HG03342 (cell line): ENCODE data around the gene SNX32.

Experiments used
- ATAC-seq: cut with Tn5 transposase; IDR thresholded peaks from one replicate; pipeline ENCODE4 v1.9.1; 2021; ENCODE audit warnings: mild to moderate bottlenecking, moderate library complexity; ENCODE audit not compliant: unreplicated experiment

The SNX32 gene

GRCh38 chr11:65796726-65797601, 36.8 kb upstream of the SNX32 start:
- no peak for ATAC-seq

DNA sequence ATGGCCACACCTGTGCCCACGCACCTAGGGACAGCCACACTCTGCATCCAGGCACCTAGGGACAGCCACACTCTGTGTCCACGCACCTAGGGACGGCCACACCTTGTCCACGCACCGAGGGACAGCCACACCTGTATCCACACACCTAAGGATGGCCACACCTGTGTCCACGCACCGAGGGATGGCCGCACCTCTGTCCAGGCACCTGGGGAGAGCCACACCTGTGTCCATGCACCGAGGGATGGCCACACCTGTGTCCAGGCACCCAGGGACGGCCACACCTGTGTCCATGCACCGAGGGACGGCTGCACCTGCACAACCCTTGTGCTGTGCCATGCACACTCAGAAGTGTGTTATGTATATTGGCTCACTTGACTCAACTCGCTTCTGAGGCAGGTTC, 36.1 kb upstream of the SNX32 start:
- no peak for ATAC-seq

- no peak for ATAC-seq
Observed at GRCh38 chr11:65798882-65799281, 34.9 kb upstream of the SNX32 start.

DNA sequence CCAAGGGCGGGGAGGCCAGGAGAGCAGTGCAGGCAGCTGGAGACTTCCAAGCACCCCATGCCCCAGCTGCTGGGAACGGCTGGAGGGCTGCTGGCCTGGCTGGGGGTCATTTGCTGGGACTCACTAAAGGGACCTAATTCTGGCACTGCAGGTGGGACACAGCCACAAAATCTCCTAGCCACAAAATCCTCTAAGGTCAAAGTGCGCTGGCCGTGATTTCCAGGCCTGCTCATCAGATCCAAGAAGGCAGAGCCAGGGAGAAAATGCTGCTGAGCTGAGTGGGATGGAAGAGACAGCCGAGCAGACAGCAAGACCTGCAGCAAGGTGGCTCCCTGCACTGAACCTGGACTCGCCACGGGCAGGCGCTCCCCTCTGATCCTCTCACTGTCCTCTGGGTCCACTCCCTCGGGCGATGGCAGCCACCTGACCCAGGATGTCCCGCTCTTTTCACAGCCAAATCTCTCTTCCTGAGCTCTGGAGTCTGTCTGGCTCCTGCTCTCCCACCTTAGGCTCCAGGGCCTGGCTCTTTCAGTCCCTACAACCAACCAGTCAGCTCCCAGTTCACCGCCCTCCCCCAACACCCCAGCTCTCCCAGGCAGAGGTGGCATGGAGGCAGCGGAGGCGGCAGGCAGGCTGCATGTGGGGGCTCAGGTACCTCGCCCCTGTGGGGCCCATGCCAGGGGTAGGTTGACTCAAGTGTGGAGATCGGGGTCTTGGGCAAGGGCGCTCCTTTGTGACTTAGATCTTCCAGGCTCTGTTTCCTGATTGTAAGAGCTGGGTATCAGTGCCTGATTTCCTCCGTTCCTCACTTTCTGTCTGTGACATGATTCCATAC, 32.4 kb upstream of the SNX32 start:
- no peak for ATAC-seq

GRCh38 chr11:65802841-65803240, 30.9 kb upstream of the SNX32 start:
- ATAC-seq: peak; percentile 55

- no peak for ATAC-seq
Observed at GRCh38 chr11:65803797-65804492, 29.8 kb upstream of the SNX32 start.

GRCh38 chr11:65806979-65807378, 26.8 kb upstream of the SNX32 start:
- ATAC-seq: no peak

DNA sequence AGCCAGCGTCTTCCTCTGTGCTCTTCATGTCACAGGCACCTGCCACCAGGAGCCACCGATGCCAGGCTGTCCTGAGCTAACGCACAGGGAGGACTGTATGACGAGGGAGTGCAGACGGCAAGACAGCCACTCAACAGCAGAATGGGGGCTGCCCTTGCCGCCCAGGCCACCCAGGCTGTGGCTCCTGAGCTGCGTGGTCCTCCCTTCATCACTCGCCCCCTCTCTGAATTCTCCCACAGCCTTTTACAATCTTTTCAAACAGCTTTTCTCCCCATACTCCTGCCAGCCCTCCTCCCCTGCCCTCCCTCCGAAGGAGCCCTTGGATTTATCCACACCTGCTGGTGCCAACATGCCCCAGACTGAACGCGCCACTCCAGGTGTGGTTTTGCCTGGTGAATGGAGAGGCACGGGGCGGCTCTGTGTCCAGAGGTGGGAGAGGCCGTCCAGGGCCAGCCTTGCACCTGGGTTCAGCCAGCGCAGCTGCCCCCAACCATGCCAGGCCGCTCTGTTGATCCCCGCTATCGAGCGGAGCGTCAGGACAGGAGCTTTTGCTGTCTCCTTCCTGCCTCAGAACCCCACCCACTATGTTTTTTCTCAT, 24.9 kb upstream of the SNX32 start:
- ATAC-seq: no peak

- ATAC-seq: no peak
Observed at GRCh38 chr11:65809496-65809895, 24.3 kb upstream of the SNX32 start.

DNA sequence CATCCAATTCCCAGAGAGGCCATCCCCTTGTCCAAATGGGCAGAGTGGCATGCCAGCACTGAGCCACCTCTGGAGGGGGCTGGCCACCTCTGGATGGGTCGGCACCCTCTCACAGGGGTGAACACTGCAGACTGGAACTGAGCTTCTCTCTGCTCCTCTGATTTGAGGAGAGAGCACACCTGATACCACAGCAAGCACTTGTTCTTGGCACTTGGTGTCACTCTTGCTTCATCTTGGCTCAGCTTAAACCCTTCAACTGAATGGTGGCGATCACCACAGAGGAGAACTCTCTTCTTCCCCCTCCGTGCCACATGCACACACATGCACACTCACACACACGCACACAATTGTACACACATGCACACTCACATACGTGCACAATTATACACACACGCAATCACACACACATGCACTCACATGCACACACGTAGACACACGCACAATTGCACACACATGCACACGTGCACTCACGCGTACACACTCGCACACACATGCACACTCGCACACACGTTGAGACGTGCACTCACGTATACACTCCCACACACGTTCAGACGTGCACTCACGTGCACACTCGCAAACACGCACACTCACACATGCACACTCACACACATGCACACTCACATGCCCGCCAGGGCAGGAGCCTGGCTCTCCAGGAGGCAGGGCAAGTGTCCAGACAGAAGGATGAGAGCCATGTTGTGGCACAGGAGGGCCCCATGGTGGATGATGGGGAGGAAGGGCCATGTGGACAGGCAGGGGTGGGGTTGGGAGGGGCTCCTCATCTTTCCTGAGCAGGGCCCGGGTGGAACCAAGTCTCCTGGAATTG, 23.5 kb upstream of the SNX32 start:
- ATAC-seq: no peak

DNA sequence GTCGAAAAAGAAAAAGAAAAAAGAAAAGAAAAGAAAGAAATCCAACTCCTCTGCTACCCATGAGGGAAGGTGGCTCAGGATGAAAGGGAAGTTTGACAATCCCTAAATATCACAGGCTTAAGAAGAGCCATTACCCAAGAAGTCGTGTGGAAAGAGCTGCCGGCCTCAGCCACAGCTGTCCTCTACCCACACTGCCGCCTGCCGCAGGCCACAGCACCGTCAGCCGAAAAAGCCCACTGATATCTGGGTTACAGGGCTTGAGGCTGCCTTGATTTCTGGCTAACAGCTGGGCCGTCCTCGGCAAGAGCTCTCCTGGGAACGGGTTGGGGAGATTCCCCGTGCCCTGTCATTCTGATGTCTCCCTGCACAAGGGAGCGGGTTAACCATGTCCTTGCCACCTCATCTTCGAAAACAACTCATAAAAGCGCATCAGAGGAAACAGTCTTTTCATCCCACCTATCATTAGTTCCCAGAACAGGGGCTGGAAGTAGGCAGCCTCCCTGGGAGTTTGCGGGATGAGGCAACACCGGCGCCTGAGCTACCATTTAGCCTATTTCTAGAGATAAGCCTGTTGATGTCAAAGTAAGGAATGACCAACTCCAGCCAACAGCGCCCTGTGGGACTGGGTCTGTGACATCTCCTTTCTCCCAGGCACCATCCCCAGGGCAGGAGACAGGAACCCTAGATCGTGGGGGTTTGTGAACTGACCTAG, 21.8 kb upstream of the SNX32 start:
- no peak for ATAC-seq

DNA sequence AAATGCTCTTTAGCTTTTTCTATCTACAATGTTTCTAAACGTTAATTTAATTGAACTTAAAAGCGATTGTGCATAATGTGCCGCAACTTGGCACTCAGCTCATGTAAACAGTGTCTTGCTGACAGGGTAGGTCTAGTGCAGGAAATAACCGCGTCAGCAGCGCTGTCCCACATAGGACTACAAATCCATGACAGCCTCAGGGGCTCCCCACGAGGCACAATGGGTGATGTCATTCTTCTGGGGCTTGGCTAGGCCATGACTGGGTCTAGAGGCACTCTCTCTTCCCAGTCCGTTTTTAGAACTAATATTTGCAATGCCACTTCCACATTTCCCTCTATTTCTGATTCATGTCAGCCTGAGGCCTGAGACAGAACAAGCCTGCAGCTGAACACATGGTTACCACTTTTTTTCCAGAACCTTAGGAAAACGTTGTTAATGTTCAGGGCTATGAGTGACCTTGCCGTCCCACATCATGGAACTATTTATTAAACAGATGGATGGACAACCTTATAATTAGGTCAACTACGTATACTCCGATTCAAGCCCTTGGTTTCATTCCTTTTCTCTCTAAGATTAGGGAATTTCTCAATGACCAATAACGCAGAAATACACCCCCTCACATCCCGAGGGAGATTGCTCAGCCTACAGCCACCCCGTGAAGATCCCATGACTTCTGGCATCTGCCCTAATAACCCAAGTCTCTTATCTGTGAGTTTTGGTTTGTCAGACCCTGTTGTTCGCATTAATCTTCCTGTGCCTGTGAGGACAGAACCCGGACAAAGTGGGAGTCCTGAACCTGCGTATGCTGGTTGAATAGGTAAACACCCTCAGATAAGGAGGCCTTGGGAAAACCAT, 19.4 kb upstream of the SNX32 start:
- ATAC-seq: no peak

DNA sequence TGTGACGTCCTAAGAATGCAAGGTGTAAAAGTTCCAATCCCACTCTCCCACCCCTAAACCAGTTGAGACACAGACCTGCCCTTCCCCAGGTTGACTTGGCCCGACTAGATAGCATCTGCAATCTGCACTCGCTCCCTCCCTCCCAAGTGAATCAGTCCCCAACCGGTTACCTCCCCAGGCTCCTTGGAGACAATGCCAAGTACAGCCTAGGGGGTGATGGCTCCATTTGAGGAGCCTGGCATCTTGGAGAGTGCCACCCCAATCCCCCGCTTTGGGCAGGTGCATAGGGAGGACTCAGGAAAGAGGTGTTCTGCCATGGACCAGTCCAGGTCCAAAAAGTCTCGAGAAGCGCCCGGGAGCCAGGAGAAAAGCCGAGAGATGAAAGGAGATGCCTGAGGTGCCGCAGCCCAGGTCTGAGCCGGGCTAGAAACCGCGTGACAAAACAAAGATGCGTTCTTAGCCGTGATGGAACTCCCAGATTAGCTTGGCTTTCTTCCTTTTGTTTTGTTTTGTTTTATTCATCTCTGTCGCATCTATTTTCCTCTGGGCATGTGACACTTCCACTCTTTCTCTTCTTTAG, 18.7 kb upstream of the SNX32 start:
- ATAC-seq: no peak

GRCh38 chr11:65816696-65817095, 17.1 kb upstream of the SNX32 start:
- no peak for ATAC-seq

DNA sequence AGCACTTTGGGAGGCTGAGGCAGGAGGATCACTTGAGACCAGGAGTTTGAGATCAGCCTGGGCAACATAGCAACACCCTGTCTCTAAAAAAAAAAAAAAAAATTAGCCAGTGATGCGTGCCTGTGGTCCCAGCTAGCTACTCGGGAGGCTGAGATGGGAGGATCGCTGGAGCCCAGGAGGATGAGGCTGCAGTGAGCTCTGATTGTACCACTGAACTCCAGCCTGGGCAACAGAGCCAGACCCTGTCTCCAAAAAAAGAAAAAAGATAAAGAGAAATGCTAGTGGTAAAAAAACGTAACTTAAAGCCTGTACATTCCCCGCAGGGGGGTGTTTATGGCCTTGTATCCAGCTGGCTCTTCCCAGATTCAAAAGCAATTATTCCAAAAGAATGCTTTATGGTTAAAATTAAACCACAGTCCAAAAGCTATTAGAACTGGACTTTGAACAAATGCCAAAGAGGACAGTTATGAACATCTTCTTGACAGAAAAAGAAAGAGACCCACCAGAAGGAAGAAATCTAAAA, 16.4 kb upstream of the SNX32 start:
- no peak for ATAC-seq

- ATAC-seq: peak; percentile 81
Observed at GRCh38 chr11:65817835-65818680, 15.7 kb upstream of the SNX32 start.

- ATAC-seq: no peak
Observed at GRCh38 chr11:65821107-65821506, 12.7 kb upstream of the SNX32 start.
